ENCODE data around the gene CCDC38.
"Not testable (repeated sequence)": the region's sequence is repeated elsewhere in the genome, so short reads cannot be mapped to it uniquely, and the experiment has no call there.

The CCDC38 gene

GRCh38 chr12:95942524-95943329, at the start of gene CCDC38:
CCDC38 (minus strand) TSS chr12:95942614; CDS start chr12:95936509, 6,105 bp downstream.
- peak; percentile 88 for DNase-seq

DNA sequence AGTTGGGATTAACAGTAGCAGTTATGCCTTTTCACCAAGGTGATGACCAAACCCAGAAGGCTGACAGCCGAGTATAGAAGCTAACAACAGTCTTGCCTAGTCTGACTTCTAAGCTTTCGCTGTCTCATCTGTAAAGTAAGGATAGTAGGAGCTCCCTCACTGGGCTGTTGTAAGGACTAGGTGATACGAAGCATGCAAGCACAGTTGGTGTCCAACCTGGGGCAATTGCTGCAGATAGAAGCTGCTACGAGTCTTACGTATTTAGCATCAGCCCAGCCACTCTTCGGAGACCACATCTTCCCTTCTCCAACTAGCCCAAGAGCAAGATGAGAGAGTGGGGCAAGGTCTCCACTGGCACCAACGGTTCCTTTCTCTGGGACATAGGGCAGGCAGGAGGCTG, 47.7 kb upstream of the CCDC38 start:
- DNase-seq, result no peak

DNA sequence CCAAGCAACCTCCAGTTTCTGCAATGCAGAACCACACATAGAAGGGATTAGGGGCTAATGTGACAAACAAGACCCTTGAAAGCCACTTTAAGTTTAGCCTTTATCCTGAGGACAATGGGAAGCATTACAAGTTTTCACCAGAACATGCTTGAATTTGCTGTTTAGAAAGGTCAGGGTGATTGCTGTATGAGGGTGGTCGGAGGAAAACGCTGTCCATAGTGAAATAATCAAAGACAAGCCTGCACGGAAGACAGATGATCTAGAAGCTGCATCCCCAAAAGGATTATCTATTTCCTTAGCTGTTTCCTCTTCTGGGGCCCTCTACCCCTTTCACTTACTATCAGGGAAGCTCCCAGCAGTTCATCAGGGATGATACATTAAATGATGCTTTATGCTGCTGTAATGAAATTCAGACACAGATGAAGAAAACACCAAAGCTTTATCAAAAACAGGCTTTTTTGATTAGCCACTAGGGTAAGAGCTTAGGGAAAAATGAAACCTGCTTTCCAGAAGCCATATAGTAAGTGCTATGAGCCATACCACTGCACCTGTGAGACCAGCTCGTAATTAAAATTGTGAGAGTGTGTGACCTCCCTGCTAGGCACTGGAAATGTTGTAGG, 47.2 kb upstream of the CCDC38 start:
- no peak for DNase-seq

DNA sequence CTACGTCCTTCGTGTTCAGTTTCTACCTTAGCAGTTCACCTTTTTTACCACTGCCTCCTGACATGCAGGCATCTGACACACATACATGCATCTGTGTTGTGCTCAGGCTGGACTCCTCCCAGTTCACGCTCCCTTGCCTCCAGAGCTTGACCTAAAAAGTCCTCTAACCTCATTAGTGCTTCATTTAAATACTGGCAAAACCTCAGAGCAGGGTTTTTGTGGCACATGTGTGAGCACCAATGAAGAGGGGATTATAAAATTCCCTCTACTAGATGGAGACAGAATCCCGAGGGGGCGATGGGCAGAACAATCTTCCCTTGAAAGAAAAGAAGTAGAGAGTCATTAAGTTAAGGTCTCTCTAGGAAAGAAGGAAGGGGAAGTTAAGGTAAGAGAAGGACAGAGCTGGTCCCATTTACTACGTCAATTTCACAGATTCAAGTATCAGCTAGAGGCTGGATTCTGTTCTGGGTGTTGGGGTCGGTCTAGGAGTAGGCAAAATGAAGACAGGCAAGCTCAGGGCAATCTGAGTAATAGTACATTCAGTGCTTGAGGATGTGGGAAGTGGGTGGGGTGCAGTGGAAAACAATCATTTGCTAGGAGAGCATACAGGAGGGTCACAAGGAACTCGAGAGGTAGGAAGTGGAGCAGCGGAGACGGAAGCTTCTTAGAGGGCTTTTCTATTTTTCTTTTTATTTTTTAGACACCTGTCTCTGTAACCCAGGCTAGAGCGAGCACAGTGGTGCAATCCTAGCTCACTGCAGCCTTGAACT, 46.3 kb upstream of the CCDC38 start:
- no peak for DNase-seq

GRCh38 chr12:95986635-95987570, 44.5 kb upstream of the CCDC38 start:
- DNase-seq, result no peak

GRCh38 chr12:95984682-95985081, 42.3 kb upstream of the CCDC38 start:
- DNase-seq, result no peak

GRCh38 chr12:95982602-95983001, 40.2 kb upstream of the CCDC38 start:
- no peak for DNase-seq

DNA sequence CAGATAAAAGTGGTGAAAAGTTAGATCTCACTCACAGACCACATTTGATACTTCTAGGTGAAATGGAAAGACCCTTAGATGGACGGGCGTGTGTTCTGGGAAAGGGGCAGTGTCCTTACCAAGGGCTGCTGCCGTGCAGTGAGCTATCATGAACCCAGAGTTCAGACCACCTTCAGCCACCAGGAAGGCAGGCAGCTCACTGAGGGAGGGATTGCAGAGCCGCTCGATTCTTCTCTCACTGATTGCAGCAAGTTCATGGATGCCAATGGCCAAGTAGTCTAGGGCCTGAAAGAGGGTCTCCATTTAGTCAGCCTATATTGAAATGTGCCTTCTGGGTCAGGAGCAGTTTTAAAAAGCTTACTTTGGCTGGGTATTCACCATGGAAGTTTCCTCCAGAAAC, 38.0 kb upstream of the CCDC38 start:
- no peak for DNase-seq

DNA sequence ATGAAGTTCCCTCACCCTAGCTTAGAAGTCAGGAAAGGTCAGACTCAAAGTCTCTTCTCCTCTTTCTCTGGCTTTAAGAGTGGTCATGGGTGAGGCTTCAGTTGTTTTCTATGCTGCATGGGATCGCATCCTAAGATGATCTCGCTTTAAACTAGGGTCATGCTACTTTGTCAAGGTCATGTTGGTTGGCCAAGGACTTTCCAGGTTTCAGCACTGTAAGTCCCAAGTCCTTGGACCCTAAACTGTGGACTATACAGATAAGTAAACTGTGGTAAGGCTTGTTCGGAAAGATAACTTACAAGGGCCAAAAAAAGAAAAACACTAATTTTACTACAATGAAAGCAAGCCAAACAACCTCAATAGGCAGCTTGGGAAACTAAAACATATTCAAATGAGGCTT, 36.4 kb upstream of the CCDC38 start:
- no peak for DNase-seq

DNA sequence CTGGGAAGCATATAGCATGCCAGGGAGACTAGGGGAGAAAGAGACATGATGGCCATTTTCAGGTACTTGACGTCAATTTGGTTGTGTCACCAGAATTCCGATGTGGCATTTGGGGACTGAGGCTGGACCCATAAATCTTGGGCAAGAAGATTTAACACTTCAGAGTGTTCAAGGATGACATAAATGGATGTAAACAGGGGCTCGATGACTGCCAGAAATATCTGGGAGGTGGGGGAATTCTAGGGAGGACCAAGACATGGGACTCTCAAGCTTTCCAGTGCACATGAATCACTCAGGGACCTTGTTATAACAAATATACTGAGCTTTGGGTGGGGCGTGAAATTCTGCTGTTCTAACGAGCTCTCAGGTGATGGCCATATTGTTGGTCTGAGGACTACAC, 35.9 kb upstream of the CCDC38 start:
- DNase-seq, result no peak

GRCh38 chr12:95977764-95978305, 35.4 kb upstream of the CCDC38 start:
- no peak for DNase-seq

- no peak for DNase-seq
These were observed 34.0 kb upstream of the CCDC38 start for GRCh38 chr12:95976416-95976832.

GRCh38 chr12:95975491-95975890, 33.1 kb upstream of the CCDC38 start:
- no peak for DNase-seq

DNA sequence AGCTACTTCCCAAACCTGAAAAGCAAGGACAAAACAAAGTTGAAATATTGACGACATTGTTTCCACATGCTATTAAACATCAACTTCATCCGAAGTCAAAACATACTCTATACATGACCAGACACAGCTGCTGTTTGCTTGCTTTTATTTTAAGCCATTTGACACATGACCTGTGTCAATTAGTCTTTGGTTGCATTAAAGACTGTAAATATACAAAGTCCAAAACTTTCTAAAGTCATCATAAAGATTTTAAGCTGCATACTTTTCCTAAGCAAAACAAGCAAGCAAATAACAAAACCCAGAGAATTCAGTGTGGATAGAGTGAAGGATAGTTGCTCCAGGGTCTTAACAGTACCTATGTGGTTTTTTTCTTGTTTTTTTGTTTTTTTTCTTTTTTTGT, 31.9 kb upstream of the CCDC38 start:
- no peak for DNase-seq

GRCh38 chr12:95972832-95973456, 30.5 kb upstream of the CCDC38 start:
- DNase-seq, result no peak

- DNase-seq, result no peak
These were observed 28.5 kb upstream of the CCDC38 start for GRCh38 chr12:95970905-95971304.

DNA sequence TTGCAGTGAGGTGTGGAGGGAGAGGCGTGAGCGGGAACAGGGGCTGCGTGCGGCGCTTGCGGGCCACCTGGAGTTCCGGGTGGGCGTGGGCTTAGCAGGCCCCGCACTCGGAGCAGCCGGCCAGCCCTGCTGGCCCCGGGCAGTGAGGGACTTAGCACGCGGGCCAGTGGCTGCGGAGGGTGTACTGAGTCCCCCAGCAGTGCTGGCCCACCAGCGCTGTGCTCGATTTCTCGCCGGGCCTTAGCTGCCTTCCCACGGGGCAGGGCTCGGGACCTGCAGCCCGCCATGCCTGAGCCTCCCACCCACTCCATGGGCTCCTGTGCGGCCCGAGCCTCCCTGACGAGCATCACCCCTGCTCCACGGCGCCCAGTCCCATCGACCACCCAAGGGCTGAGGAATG, 26.7 kb upstream of the CCDC38 start:
- DNase-seq, result not testable (repeated sequence)

- DNase-seq, result no peak
These were observed 24.9 kb upstream of the CCDC38 start for GRCh38 chr12:95967301-95967700.

DNA sequence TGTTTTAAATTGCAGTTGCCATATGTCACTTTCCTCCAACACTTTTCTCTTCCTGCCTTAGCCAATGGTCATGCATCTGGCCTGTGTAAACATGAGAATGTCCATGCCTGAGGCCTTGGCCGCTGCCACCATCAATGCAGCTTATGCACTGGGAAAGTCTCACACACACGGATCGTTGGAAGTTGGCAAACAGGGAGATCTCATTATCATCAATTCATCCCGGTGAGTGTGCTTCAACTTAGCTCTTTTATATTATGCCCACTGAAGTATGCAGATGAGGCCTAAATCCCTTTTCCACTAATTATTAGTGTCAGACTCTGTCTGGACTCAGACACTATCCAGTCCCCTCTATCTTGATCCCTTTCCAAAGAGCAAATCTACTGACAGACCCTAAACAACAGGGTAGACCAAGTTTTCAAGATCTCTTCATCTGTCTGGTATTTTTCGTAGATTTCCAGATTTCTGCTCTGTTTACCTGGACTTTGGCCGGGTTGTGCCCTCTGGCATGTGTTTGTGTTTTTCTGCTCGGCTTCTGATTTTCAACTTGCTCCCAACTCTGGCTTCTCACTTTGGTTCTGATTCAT, 24.0 kb upstream of the CCDC38 start:
- DNase-seq, result no peak

DNA sequence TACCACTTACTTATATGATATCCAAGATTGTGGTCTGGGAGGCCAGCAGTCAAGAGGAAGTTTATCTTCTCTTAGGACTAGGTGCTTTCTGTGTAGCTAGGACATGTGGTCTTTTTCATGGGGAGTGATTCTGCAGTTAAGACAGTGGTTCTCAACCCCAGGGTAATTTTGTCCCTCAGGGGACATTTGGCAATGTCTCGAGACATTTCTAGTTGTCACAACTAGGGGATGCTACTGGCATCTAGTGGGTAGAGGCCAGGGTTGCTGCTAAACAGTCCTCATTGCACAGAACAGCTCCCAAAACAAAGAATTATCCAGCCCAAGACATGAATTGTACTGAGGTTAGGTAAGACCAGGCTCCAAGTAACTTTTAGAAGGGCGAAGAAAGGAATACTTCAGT, 20.7 kb upstream of the CCDC38 start:
- DNase-seq, result no peak

GRCh38 chr12:95962222-95962621, 19.8 kb upstream of the CCDC38 start:
- no peak for DNase-seq

DNA sequence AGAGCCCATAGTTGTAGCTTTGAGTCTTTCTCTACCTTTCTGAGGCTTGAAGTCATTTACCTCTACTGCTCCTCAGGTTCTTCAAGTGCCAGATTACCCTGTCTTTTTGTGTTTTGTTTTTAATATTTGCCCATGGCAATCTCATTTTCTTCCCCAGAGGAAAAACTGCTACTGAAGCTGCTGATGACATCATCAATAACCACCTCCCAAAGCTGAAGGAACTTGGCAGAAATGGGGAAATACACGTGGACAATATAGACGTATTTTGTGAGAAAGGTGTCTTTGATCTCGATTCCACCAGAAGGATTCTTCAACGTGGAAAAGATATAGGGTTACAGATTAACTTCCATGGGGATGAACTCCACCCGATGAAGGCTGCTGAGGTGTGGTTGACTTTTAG, 17.8 kb upstream of the CCDC38 start:
- no peak for DNase-seq

All from NCI-H2171 treated with DMSO at 0.1 percent for 48 hours (cell line).